HEK293 (cell line): ENCODE data around the gene EIF4EBP3.

Experiments used
- CTCF ChIA-PET: fragments of 350-600 bp; formaldehyde crosslinking; extraction: SDS; loops from one replicate; lab custom pipeline; 2021; ENCODE audit warnings: antibody characterized with exemption; lab: Yijun Ruan, JAX
- POLR2A ChIA-PET: fragments of 300-600 bp; formaldehyde crosslinking; extraction: SDS; loops from one replicate; lab custom pipeline; 2020; ENCODE audit warnings: antibody characterized with exemption, inconsistent platforms; lab: Yijun Ruan, JAX
- H3K27ac ChIP-seq: fragments of 200-500 bp; sonication (Bioruptor generic); 2 replicates; pipeline ENCODE4 v1.5.1; 2014; ENCODE audit warnings: low read depth, low read length, control low read depth, inconsistent platforms; ENCODE audit errors: extremely low read depth
- H3K36me3 ChIP-seq, 2 experiments: fragments of 200-500 bp in 1 of 2; sonication (Bioruptor generic) in 1 of 2; 1 replicate in 1 of 2; 2 replicates in 1 of 2; pipeline ENCODE4 v1.5.1; 2014 to 2017; ENCODE audit warnings: inconsistent platforms in 2 of 2, low read length in 2 of 2; ENCODE audit not compliant: control insufficient read depth in 2 of 2, insufficient read depth in 1 of 2
- H3K4me1 ChIP-seq: fragments of 200-500 bp; sonication (Bioruptor generic); 2 replicates; pipeline ENCODE4 v1.5.1; 2014; ENCODE audit warnings: mild to moderate bottlenecking, low read length, inconsistent platforms; ENCODE audit not compliant: control insufficient read depth, insufficient read depth
- H3K4me3 ChIP-seq: 2 replicates; pipeline ENCODE4 v1.5.1; 2011; ENCODE audit warnings: low read depth, mild to moderate bottlenecking, control low read depth, low read length, moderate library complexity
- H3K9me3 ChIP-seq: fragments of 200-500 bp; sonication (Bioruptor generic); 2 replicates; pipeline ENCODE4 v1.5.1; 2014; ENCODE audit warnings: low read depth, low read length, inconsistent platforms; ENCODE audit not compliant: control insufficient read depth, insufficient read depth
- FEZF1 ChIP-seq: fragments of 450-650 bp; formaldehyde crosslinking; IDR thresholded peaks from 2 replicates; pipeline ENCODE4 v1.5.1; 2016; ENCODE audit warnings: missing biosample characterization, missing genetic modification characterization
- KLF8 ChIP-seq: fragments of 450-650 bp; formaldehyde crosslinking; IDR thresholded peaks from 2 replicates; pipeline ENCODE4 v1.5.1; 2016; ENCODE audit warnings: missing biosample characterization, missing genetic modification characterization
- MEIS1 ChIP-seq: sonication (generic); formaldehyde crosslinking; IDR thresholded peaks from 2 replicates; pipeline ENCODE4 v1.8.1; 2022; ENCODE audit warnings: missing genetic modification reagents, mild to moderate bottlenecking, borderline replicate concordance
- PRDM1 ChIP-seq: fragments of 450-650 bp; formaldehyde crosslinking; IDR thresholded peaks from 2 replicates; pipeline ENCODE4; 2016; ENCODE audit warnings: missing biosample characterization, missing genetic modification characterization
- SCRT2 ChIP-seq: fragments of 450-650 bp; formaldehyde crosslinking; IDR thresholded peaks from 2 replicates; pipeline ENCODE4 v1.5.1; 2016; ENCODE audit warnings: missing biosample characterization, missing genetic modification characterization
- ZBTB8A ChIP-seq: fragments of 450-650 bp; formaldehyde crosslinking; IDR thresholded peaks from 2 replicates; pipeline ENCODE4 v1.5.1; 2016; ENCODE audit warnings: missing biosample characterization, missing genetic modification characterization
- ZEB2 ChIP-seq: fragments of 450-650 bp; formaldehyde crosslinking; IDR thresholded peaks from 2 replicates; pipeline ENCODE4 v1.5.1; 2016; ENCODE audit warnings: missing biosample characterization, missing genetic modification characterization
- ZFP37 ChIP-seq: fragments of 450-650 bp; formaldehyde crosslinking; IDR thresholded peaks from 2 replicates; pipeline ENCODE4 v1.5.1; 2016; ENCODE audit warnings: missing biosample characterization, missing genetic modification characterization
- ZNF114 ChIP-seq: fragments of 450-650 bp; formaldehyde crosslinking; IDR thresholded peaks from 2 replicates; pipeline ENCODE4 v1.5.0; 2017; ENCODE audit warnings: missing biosample characterization, missing genetic modification characterization
- ZNF266 ChIP-seq: fragments of 450-650 bp; formaldehyde crosslinking; IDR thresholded peaks from 2 replicates; pipeline ENCODE4 v1.5.1; 2016; ENCODE audit warnings: missing biosample characterization, missing genetic modification characterization, low read depth
- ZNF292 ChIP-seq: fragments of 450-650 bp; formaldehyde crosslinking; IDR thresholded peaks from 2 replicates; pipeline ENCODE4 v1.5.1; 2016; ENCODE audit warnings: low read depth, missing biosample characterization, missing genetic modification characterization, borderline replicate concordance
- ZNF394 ChIP-seq: fragments of 450-650 bp; formaldehyde crosslinking; IDR thresholded peaks from 2 replicates; pipeline ENCODE4 v1.5.1; 2016; ENCODE audit warnings: missing biosample characterization, missing genetic modification characterization, mild to moderate bottlenecking, moderate library complexity, borderline replicate concordance
- ZNF473 ChIP-seq: fragments of 450-650 bp; formaldehyde crosslinking; IDR thresholded peaks from 2 replicates; pipeline ENCODE4 v1.5.1; 2017; ENCODE audit warnings: missing biosample characterization, missing genetic modification characterization
- ZNF626 ChIP-seq: fragments of 450-650 bp; sonication (Bioruptor Pico); formaldehyde crosslinking; IDR thresholded peaks from 2 replicates; pipeline ENCODE4 v1.5.1; 2018; ENCODE audit warnings: missing biosample characterization, missing genetic modification characterization, inconsistent platforms
- ZNF701 ChIP-seq: fragments of 450-650 bp; formaldehyde crosslinking; IDR thresholded peaks from 2 replicates; pipeline ENCODE4 v1.5.1; 2016; ENCODE audit warnings: missing biosample characterization, missing genetic modification characterization
- ZXDB ChIP-seq: fragments of 450-650 bp; formaldehyde crosslinking; IDR thresholded peaks from 2 replicates; pipeline ENCODE4 v1.5.1; 2016; ENCODE audit warnings: missing biosample characterization, missing genetic modification characterization
- TF ChIP-seq, protein P1 (sequence below): fragments of 450-650 bp; formaldehyde crosslinking; IDR thresholded peaks from 2 replicates; pipeline ENCODE4 v1.5.1; 2016; ENCODE audit warnings: missing biosample characterization, missing genetic modification characterization
- TF ChIP-seq, protein P2 (sequence below): fragments of 450-650 bp; formaldehyde crosslinking; conservative IDR thresholded peaks from 2 replicates; pipeline ENCODE4 v1.5.1; 2016; ENCODE audit warnings: low read depth, missing biosample characterization, missing genetic modification characterization
- TF ChIP-seq, protein P3 (sequence below): fragments of 450-650 bp; formaldehyde crosslinking; IDR thresholded peaks from 2 replicates; pipeline ENCODE4 v1.5.1; 2016; ENCODE audit warnings: missing biosample characterization, missing genetic modification characterization

Gene EIF4EBP3

DNA sequence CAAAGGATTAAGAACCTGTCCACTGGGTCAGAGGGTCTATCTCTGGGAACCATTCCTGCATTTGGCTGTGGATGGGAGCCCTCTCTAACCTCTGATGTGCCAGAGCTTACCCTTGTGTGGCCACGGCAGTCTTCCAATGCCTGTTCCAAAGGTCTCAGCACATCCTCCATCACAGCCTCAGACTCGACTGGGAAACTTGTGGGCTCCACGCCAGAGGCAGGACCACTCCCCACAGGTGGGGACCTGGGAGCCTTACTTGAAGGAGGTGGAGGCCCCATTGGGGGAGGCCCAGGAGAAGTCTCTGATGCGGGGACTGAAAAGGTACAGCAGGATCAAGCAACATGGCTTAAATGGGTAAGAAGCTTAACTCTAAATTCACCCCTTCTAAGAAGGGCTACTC is 4.4 kb downstream of the EIF4EBP3 start:
- POLR2A ChIA-PET: interaction anchor here (1.1 kb wide), 1 partner anchor 96 kb away, joined by 9 read pairs; the partner anchor contains the start of genes IK and NDUFA2
- TF ChIP-seq ZFP37 (tag by site-specific recombination) (no peak), ZNF292 (tag by site-specific recombination) (no peak), ZNF266 (tag by site-specific recombination) (no peak), MEIS1 (CRISPR knock-in tag) (no peak), ZNF626 (tag by site-specific recombination) (no peak)
- TF ChIP-seq, protein P1, sequence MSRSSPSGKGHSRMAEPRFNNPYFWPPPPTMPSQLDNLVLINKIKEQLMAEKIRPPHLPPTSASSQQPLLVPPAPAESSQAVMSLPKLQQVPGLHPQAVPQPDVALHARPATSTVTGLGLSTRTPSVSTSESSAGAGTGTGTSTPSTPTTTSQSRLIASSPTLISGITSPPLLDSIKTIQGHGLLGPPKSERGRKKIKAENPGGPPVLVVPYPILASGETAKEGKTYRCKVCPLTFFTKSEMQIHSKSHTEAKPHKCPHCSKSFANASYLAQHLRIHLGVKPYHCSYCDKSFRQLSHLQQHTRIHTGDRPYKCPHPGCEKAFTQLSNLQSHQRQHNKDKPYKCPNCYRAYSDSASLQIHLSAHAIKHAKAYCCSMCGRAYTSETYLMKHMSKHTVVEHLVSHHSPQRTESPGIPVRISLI (tag by site-specific recombination): no peak
- TF ChIP-seq, protein P2, sequence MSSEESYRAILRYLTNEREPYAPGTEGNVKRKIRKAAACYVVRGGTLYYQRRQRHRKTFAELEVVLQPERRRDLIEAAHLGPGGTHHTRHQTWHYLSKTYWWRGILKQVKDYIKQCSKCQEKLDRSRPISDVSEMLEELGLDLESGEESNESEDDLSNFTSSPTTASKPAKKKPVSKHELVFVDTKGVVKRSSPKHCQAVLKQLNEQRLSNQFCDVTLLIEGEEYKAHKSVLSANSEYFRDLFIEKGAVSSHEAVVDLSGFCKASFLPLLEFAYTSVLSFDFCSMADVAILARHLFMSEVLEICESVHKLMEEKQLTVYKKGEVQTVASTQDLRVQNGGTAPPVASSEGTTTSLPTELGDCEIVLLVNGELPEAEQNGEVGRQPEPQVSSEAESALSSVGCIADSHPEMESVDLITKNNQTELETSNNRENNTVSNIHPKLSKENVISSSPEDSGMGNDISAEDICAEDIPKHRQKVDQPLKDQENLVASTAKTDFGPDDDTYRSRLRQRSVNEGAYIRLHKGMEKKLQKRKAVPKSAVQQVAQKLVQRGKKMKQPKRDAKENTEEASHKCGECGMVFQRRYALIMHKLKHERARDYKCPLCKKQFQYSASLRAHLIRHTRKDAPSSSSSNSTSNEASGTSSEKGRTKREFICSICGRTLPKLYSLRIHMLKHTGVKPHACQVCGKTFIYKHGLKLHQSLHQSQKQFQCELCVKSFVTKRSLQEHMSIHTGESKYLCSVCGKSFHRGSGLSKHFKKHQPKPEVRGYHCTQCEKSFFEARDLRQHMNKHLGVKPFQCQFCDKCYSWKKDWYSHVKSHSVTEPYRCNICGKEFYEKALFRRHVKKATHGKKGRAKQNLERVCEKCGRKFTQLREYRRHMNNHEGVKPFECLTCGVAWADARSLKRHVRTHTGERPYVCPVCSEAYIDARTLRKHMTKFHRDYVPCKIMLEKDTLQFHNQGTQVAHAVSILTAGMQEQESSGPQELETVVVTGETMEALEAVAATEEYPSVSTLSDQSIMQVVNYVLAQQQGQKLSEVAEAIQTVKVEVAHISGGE (tag by site-specific recombination): no peak
- TF ChIP-seq, all 188 proteins: peak for 0
- Histone ChIP-seq H3K4me1 (0 out of 2 replicates have a peak, but pooled peaks cover 4% of the 10 kb centered on the region), H3K9me3 (no peaks in the 10 kb centered on the region), H3K27ac (no peak overlapping the region), H3K36me3 (peaks cover 0 to 76% of the 10 kb centered on the region in 2 experiments), H3K4me3 (no peak overlapping the region)
- CTCF ChIA-PET: interaction anchor here (0.6 kb wide), 2 partner anchors 52 to 314 kb away, joined by 3 read pairs; no protein-coding TSS in a partner anchor

DNA sequence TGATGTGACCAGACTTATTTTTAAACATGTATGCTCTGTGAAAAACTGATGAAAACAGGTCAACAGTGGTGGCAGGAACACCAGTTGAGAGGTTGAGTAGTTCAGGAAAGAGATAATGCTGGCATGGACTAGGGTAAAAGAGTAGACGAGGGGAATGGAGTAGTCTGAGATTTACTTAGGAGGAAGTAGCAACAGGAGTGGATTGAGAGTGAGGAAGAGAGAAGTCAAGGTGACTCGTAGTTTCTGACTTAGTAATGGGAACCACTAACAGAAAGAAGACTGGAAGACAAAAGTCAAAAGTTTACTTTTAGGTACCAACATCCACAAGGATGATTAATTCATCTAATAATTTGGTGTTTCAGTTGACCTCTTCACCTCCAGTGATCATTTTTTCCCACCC is 6.2 kb downstream of the EIF4EBP3 start:
- CTCF ChIA-PET: interaction anchor here (0.6 kb wide), 1 partner anchor 139 kb away, joined by 4 read pairs; no protein-coding TSS in a partner anchor
- Histone ChIP-seq H3K9me3 (no peaks in the 10 kb centered on the region), H3K4me1 (0 out of 2 replicates have a peak, but pooled peaks cover 4% of the 10 kb centered on the region), H3K27ac (no peak overlapping the region), H3K36me3 (peaks cover 0 to 64% of the 10 kb centered on the region in 2 experiments), H3K4me3 (no peak overlapping the region)
- TF ChIP-seq ZBTB8A (tag by site-specific recombination): no peak
- TF ChIP-seq ZNF394 (tag by site-specific recombination): peak; percentile 22; the same call in 1 of the 2 replicates
- TF ChIP-seq SCRT2 (tag by site-specific recombination): 0 out of 2 replicates have a peak, but pooled peaks have one; percentile 52
- POLR2A ChIA-PET: interaction anchor here (0.7 to 1.6 kb wide), 4 partner anchors 94 to 364 kb away, joined by 3 to 9 read pairs (median 5); partner anchors contain the start of genes IK and NDUFA2

DNA sequence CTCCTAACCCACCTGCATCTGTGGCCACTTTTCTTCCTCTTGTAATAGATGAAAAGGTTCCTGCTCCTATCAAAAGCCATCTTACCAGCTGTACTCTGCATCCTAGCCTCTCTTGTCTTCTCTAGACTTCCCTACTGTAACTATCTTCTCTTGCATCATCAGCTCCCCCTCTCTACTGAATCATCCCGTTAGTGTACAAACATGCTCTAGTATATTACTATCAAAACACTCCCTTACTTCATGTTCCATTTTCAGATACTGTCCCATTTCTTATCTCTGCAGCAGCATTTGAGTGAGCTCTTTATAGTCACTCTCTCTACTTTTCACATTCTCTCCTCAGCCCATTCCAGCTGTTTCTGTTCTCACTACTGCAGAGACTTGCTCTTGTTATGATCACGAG is 7.0 kb downstream of the EIF4EBP3 start:
- Histone ChIP-seq H3K4me1 (0 out of 2 replicates have a peak, but pooled peaks cover 4% of the 10 kb centered on the region), H3K4me3 (no peak overlapping the region), H3K27ac (no peak overlapping the region)
- POLR2A ChIA-PET: interaction anchor here (0.5 to 1.6 kb wide), 5 partner anchors 10 to 153 kb away, joined by 3 to 6 read pairs (median 4); partner anchors contain the start of genes IK and NDUFA2
- TF ChIP-seq ZNF114 (tag by site-specific recombination) (no peak), SCRT2 (tag by site-specific recombination) (no peak), ZXDB (tag by site-specific recombination) (0 out of 2 replicates have a peak, but pooled peaks have one; percentile 10), ZEB2 (tag by site-specific recombination) (peak; percentile 39; the same call in 1 of the 2 replicates), PRDM1 (peak; percentile 86), ZNF473 (tag by site-specific recombination) (no peak), ZNF701 (tag by site-specific recombination) (no peak), KLF8 (tag by site-specific recombination) (no peak), ZFP37 (tag by site-specific recombination) (no peak), FEZF1 (tag by site-specific recombination) (no peak)
- TF ChIP-seq, protein P3, sequence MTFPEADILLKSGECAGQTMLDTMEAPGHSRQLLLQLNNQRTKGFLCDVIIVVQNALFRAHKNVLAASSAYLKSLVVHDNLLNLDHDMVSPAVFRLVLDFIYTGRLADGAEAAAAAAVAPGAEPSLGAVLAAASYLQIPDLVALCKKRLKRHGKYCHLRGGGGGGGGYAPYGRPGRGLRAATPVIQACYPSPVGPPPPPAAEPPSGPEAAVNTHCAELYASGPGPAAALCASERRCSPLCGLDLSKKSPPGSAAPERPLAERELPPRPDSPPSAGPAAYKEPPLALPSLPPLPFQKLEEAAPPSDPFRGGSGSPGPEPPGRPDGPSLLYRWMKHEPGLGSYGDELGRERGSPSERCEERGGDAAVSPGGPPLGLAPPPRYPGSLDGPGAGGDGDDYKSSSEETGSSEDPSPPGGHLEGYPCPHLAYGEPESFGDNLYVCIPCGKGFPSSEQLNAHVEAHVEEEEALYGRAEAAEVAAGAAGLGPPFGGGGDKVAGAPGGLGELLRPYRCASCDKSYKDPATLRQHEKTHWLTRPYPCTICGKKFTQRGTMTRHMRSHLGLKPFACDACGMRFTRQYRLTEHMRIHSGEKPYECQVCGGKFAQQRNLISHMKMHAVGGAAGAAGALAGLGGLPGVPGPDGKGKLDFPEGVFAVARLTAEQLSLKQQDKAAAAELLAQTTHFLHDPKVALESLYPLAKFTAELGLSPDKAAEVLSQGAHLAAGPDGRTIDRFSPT (tag by site-specific recombination): no peak
- TF ChIP-seq, all 188 proteins: peak for 3
- CTCF ChIA-PET: interaction anchor here (1.0 kb wide), 1 partner anchor 80 kb away, joined by 3 read pairs; no protein-coding TSS in a partner anchor
- Histone ChIP-seq H3K36me3 (peaks cover 0 to 59% of the 10 kb centered on the region in 2 experiments), H3K9me3 (no peaks in the 10 kb centered on the region)
